GM06990 (cell line): ENCODE data around the gene CADM1.

Experiments
- DNase-seq: peaks from one replicate; pipeline ENCODE4 v3.0.0-alpha.2; 2011; ENCODE audit not compliant: insufficient read length; ENCODE audit errors: extremely low read depth
- H3K27me3 ChIP-seq: replicated peaks from 2 replicates; pipeline ENCODE4 v1.6.0; 2011; ENCODE audit warnings: low read length; ENCODE audit not compliant: control insufficient read depth, insufficient read depth
- H3K36me3 ChIP-seq: 2 replicates; pipeline ENCODE4 v1.5.1; 2011; ENCODE audit warnings: low read length; ENCODE audit not compliant: control insufficient read depth, insufficient read depth
- H3K4me3 ChIP-seq: replicated peaks from 2 replicates; pipeline ENCODE4 v1.5.1; 2011; ENCODE audit warnings: low read depth, mild to moderate bottlenecking, control low read depth, low read length
- TF ChIP-seq, protein P1 (sequence below): IDR thresholded peaks from 2 replicates; pipeline ENCODE4 v1.5.1; 2011; ENCODE audit warnings: low read length, control low read depth, mild to moderate bottlenecking, inconsistent platforms; ENCODE audit not compliant: insufficient read depth, poor library complexity, severe bottlenecking

The CADM1 gene

DNA sequence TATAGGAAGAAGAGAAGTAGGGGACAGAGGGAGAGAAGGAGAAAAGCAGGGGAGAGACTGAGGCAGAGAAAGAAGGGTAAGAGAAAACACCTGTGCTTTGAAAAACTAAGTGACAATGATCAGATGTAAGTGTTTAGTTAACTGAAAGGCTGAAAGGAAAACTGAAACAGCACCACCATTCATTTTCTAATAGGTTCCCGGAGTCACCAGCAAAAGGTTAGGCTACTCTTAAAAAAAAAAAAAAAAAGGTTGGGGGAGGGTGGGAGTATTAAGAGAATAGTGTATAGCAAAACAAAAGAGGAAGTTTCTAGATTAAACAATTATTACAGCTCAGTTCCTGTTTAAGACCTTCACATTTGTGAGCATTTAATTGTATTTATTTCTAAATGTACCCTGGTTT, 113.8 kb downstream of the CADM1 start:
- no peaks in the 10 kb centered on the region for H3K36me3 ChIP-seq
- DNase-seq: peak; percentile 1
- H3K27me3 ChIP-seq: no peaks in the 10 kb centered on the region
- TF ChIP-seq, protein P1, sequence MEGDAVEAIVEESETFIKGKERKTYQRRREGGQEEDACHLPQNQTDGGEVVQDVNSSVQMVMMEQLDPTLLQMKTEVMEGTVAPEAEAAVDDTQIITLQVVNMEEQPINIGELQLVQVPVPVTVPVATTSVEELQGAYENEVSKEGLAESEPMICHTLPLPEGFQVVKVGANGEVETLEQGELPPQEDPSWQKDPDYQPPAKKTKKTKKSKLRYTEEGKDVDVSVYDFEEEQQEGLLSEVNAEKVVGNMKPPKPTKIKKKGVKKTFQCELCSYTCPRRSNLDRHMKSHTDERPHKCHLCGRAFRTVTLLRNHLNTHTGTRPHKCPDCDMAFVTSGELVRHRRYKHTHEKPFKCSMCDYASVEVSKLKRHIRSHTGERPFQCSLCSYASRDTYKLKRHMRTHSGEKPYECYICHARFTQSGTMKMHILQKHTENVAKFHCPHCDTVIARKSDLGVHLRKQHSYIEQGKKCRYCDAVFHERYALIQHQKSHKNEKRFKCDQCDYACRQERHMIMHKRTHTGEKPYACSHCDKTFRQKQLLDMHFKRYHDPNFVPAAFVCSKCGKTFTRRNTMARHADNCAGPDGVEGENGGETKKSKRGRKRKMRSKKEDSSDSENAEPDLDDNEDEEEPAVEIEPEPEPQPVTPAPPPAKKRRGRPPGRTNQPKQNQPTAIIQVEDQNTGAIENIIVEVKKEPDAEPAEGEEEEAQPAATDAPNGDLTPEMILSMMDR: no peak
- no peak overlapping the region for H3K4me3 ChIP-seq

DNA sequence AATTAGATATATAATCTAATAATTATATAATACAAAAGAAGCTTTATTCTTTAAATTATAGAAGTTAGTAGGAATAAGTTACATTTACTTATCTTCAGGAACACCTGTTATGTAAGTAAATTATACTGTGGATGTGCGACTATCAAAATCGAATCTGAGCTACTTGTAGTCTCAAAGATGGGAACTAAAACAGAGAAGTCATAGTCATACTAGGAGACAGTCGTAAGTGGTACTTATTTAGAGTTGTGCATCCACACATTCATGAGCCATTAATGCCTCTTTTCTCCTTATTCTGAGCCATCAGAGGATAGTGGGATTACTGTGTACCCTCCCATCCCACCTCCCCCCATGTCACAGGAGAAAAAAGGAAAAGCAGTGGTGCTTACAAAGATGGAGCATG, 114.4 kb downstream of the CADM1 start:
- TF ChIP-seq, protein P1: no peak
- DNase-seq: no peak
- Histone ChIP-seq H3K27me3 (no peaks in the 10 kb centered on the region), H3K4me3 (no peak overlapping the region), H3K36me3 (no peaks in the 10 kb centered on the region)

DNA sequence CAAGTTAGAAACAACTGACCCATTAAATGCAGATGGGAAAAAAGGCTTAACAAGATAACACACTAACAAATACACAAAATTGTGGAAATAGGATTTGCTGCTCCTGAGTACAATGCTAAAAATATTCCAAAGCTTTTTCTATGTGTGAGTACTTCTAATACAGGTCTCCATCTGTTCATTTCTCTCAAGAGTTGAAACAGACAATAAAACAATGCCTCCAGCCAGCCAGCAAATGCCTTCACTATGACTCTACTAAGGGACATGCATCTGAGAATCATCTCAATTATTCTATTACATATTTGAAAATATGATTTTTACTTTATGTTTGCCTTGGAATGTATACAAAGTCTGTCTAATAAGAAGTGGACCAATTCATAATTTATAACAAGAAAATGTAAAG, 119.0 kb downstream of the CADM1 start:
- no peak for DNase-seq
- Histone ChIP-seq H3K27me3 (no peaks in the 10 kb centered on the region; the same call in 1 of the 2 replicates), H3K36me3 (no peaks in the 10 kb centered on the region), H3K4me3 (no peak overlapping the region)
- TF ChIP-seq, protein P1: no peak

DNA sequence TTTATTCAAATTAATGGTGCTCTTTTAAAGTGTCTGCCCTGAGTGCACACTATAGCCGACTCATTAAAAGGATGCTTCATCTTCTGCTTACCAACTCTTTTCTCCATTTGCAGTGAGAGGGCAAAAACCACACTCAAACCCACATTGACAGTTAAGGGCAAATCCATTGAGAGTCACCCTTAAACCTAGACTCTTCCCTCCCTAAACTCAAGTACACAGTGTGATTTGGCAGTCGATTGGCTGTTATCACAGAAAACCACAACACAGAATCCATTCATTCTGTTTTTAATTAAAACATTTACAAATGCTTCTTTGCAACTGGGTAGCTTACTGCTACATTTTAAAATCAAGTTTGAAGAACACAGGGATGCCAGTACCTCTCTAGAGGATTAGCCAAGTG, 120.0 kb downstream of the CADM1 start:
- Histone ChIP-seq H3K4me3 (no peak overlapping the region), H3K27me3 (no peaks in the 10 kb centered on the region; the same call in 1 of the 2 replicates), H3K36me3 (no peaks in the 10 kb centered on the region)
- TF ChIP-seq, protein P1: no peak
- DNase-seq: no peak

DNA sequence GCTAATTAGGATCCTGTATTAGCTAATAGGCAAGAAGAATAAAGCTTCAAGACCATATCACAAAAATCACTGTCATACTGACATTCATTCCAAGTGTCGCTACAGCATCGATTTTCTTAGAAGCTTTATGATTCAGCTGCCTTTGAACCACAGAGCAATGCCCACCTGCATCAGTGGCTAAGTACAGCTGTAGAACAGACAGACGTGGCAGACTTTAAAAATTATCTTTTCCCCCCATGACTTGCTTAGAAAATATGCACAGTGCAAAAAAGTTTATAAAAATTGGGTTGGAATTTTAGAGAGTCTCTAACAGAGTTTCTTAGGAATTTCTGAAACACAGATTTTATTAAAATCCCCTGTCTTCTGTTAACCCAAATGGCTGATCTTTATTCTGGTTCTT, 120.8 kb downstream of the CADM1 start:
- no peaks in the 10 kb centered on the region for H3K36me3 ChIP-seq
- TF ChIP-seq, protein P1: no peak
- H3K27me3 ChIP-seq: no peaks in the 10 kb centered on the region; the same call in 1 of the 2 replicates
- H3K4me3 ChIP-seq: no peak overlapping the region
- no peak for DNase-seq

DNA sequence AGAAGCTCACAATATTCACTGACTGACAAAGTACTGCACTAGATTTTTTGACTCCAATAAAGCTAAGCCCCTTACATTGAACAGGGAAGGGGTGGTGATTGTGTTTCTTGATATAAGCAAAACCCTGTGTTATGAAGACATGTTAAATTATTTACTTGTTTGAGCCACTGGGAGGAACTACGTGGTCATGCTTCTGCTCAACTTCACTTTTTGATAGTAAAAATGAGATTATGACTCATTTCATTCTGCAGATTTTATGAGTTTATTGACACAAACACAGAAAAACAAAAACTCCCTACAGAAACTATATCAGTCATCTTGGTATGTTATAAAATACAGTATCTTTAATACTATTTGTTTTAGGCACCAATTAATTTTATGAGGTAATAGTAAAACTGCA, 124.7 kb downstream of the CADM1 start:
- peak; percentile 15 for DNase-seq
- H3K36me3 ChIP-seq: no peaks in the 10 kb centered on the region

More for the DNA sequence above, 124.7 kb downstream of the CADM1 start:
- Histone ChIP-seq H3K27me3 (no peaks in the 10 kb centered on the region; the same call in 1 of the 2 replicates), H3K4me3 (no peak overlapping the region)
- TF ChIP-seq, protein P1: no peak
